Smooth muscle cell of the umbilical artery (primary cell): Measurements from ENCODE around the gene CD300C. TPM values are rescaled to one million over a fixed set of nuclear protein-coding genes. Genes with fewer than 3 reads are reported as not detected.

ENCODE experiments used
- total RNA-seq: library from RNA; depleted of rRNA; stranded (reverse); fragments of >200 nt; gene quantifications from 2 replicates; pipeline ENCODE4 v1.2.3, GENCODE V29; 2014

Gene CD300C
- total RNA-seq = not detected in 2 replicates

GRCh38 chr17:74545843-74546230 is at the start of gene CD300C:
CD300C (minus strand) TSS chr17:74546115; CDS start chr17:74545782, 333 bp downstream.

GRCh38 chr17:74592087-74592990 is 46.4 kb upstream of the CD300C start, which contains the start of gene CD300LD:
CD300LD (minus strand) TSS chr17:74592283; CDS start chr17:74592202, 81 bp downstream.

GRCh38 chr17:74567397-74567796 is 21.5 kb upstream of the CD300C start, which contains the start of gene CD300H:
CD300H (minus strand) TSS chr17:74567509.

GRCh38 chr17:74531231-74531761 is 14.6 kb downstream of the CD300C start, which contains the start of gene CD300LB:
CD300LB (minus strand) TSS chr17:74531475; CDS start chr17:74531350, 125 bp downstream.

Other genes starting within 250 kb of the CD300C start
- gene KIF19, start 219.9 kb downstream of the CD300C start, total RNA-seq = not detected in 2 replicates
- gene BTBD17, start 184.2 kb downstream of the CD300C start, total RNA-seq = not detected in 2 replicates
- not detected in 2 replicates for gene GPR142, start 178.6 kb downstream of the CD300C start, total RNA-seq
- gene GPRC5C, start 114.0 kb downstream of the CD300C start, total RNA-seq = 0.09 and 0.89 TPM in 2 replicates
- not detected in 2 replicates for gene CD300A, start 79.5 kb downstream of the CD300C start, total RNA-seq
- not detected in 2 replicates for gene CD300LB, start 14.6 kb downstream of the CD300C start, total RNA-seq
- not detected in 2 replicates for gene CD300H, start 21.4 kb upstream of the CD300C start, total RNA-seq
- not detected in 2 replicates for gene CD300LD, start 46.2 kb upstream of the CD300C start, total RNA-seq
- gene CD300E, start 77.6 kb upstream of the CD300C start, total RNA-seq = not detected in 2 replicates
- not detected in 2 replicates for gene CD300LF, start 166.8 kb upstream of the CD300C start, total RNA-seq
- 0.23 and 0.30 TPM in 2 replicates for gene RAB37, start 191.1 kb upstream of the CD300C start, total RNA-seq
- gene NHERF1, start 202.5 kb upstream of the CD300C start, total RNA-seq = 14.6 and 37.0 TPM in 2 replicates
- gene NAT9, start 230.2 kb upstream of the CD300C start, total RNA-seq = 55.5 and 64.7 TPM in 2 replicates